Astrocyte (in vitro differentiated cells and primary cell): ENCODE data around the gene SLC26A2. TPM values are rescaled to one million over a fixed set of nuclear protein-coding genes. Genes with fewer than 3 reads are reported as not detected.

ENCODE experiments used
- DNase-seq: peaks from one replicate; pipeline ENCODE4 v3.0.0-alpha.2; 2010; ENCODE audit warnings: low read depth
- FAIRE-seq: peaks from 2 replicates; lab custom pipeline; 2011; peaks lifted over from hg19 to GRCh38; lab: Jason Lieb, UNC
- H2AFZ ChIP-seq: 2 replicates; pipeline ENCODE4 v1.6.0; 2012; ENCODE audit warnings: low read depth, low read length, inconsistent platforms
- H3K27ac ChIP-seq: 2 replicates; pipeline ENCODE4 v1.5.1; 2011; ENCODE audit warnings: low read depth, low read length, inconsistent platforms
- H3K27me3 ChIP-seq: 2 replicates; pipeline ENCODE4 v1.6.0; 2011; ENCODE audit warnings: low read length, inconsistent platforms; ENCODE audit not compliant: insufficient read depth
- H3K36me3 ChIP-seq: 2 replicates; pipeline ENCODE4 v1.5.1; 2011; ENCODE audit warnings: low read length, inconsistent platforms; ENCODE audit not compliant: insufficient read depth
- H3K4me1 ChIP-seq: 2 replicates; pipeline ENCODE4 v1.5.1; 2011; ENCODE audit warnings: low read length, inconsistent platforms; ENCODE audit not compliant: insufficient read depth
- H3K4me2 ChIP-seq: 2 replicates; pipeline ENCODE4 v1.6.0; 2012; ENCODE audit warnings: low read length, inconsistent platforms
- H3K4me3 ChIP-seq: 2 replicates; pipeline ENCODE4 v1.5.1; 2011; ENCODE audit warnings: low read depth, mild to moderate bottlenecking, low read length, inconsistent platforms; ENCODE audit not compliant: insufficient read depth
- H3K79me2 ChIP-seq: 2 replicates; pipeline ENCODE4 v1.6.0; 2012; ENCODE audit warnings: mild to moderate bottlenecking, low read length, inconsistent platforms; ENCODE audit not compliant: insufficient read depth
- H3K9ac ChIP-seq: 2 replicates; pipeline ENCODE4 v1.6.0; 2012; ENCODE audit warnings: mild to moderate bottlenecking, low read length, inconsistent platforms
- H3K9me3 ChIP-seq: 2 replicates; pipeline ENCODE4 v1.5.1; 2012; ENCODE audit warnings: low read depth, mild to moderate bottlenecking, low read length, inconsistent platforms; ENCODE audit not compliant: insufficient read depth
- H4K20me1 ChIP-seq: 2 replicates; pipeline ENCODE4 v1.6.0; 2012; ENCODE audit warnings: low read length, inconsistent platforms; ENCODE audit not compliant: insufficient read depth
- H3K27ac Mint-ChIP-seq: one replicate; pipeline ENCODE4 v1.8.0; 2021; ENCODE audit warnings: mild to moderate bottlenecking, mixed read lengths; ENCODE audit not compliant: unreplicated experiment
- H3K27me3 Mint-ChIP-seq: one replicate; pipeline ENCODE4 v1.8.0; 2021; ENCODE audit warnings: low read depth, mixed read lengths; ENCODE audit not compliant: unreplicated experiment
- H3K36me3 Mint-ChIP-seq: one replicate; pipeline ENCODE4 v1.8.0; 2021; ENCODE audit warnings: low read depth, mixed read lengths; ENCODE audit not compliant: unreplicated experiment
- H3K4me1 Mint-ChIP-seq: one replicate; pipeline ENCODE4 v1.8.0; 2021; ENCODE audit warnings: low read depth, mixed read lengths; ENCODE audit not compliant: unreplicated experiment
- H3K4me3 Mint-ChIP-seq: one replicate; pipeline ENCODE4 v1.8.0; 2021; ENCODE audit warnings: mild to moderate bottlenecking, moderate library complexity, mixed read lengths; ENCODE audit not compliant: unreplicated experiment
- H3K9me3 Mint-ChIP-seq: one replicate; pipeline ENCODE4 v1.8.0; 2021; ENCODE audit warnings: mild to moderate bottlenecking, mixed read lengths; ENCODE audit not compliant: unreplicated experiment
- CTCF ChIP-seq: IDR thresholded peaks from 2 replicates; pipeline ENCODE4 v1.5.1; 2011; ENCODE audit warnings: low read depth, mild to moderate bottlenecking, inconsistent platforms, low read length, moderate library complexity; ENCODE audit not compliant: insufficient read depth
- EZH2 ChIP-seq: IDR thresholded peaks from 2 replicates; pipeline ENCODE4 v1.6.1; 2012; ENCODE audit warnings: mild to moderate bottlenecking, low read length, inconsistent platforms; ENCODE audit not compliant: insufficient read depth
- total RNA-seq: library from RNA; stranded (reverse); gene quantifications from 2 replicates; pipeline ENCODE4 v1.2.1, GENCODE V29; 2021

The SLC26A2 gene
- total RNA-seq, 1 donor from 2014 or later: 19.8 TPM

- Histone ChIP-seq H3K9ac (no peak overlapping the region), H3K36me3 (no peaks in the 10 kb centered on the region), H3K27me3 (peaks cover 7% of the 10 kb centered on the region), H3K4me3 (no peak overlapping the region), H3K79me2 (no peaks in the 10 kb centered on the region), H3K4me1 (peaks cover 3% of the 10 kb centered on the region), H3K9me3 (no peaks in the 10 kb centered on the region), H3K27ac (no peak overlapping the region), H3K4me2 (no peak overlapping the region), H4K20me1 (no peaks in the 10 kb centered on the region), H2AFZ (no peak overlapping the region)
- no peak overlapping the region for H3K4me3 Mint-ChIP-seq
- H3K4me1 Mint-ChIP-seq: peaks cover 4% of the 10 kb centered on the region
- peaks cover 9% of the 10 kb centered on the region for H3K27me3 Mint-ChIP-seq
- TF ChIP-seq CTCF (no peak), EZH2 (no peak)
- H3K36me3 Mint-ChIP-seq: no peaks in the 10 kb centered on the region
- no peak for DNase-seq
- H3K27ac Mint-ChIP-seq: no peak overlapping the region
- no peak for FAIRE-seq
- H3K9me3 Mint-ChIP-seq: peaks cover 1% of the 10 kb centered on the region
Observed at GRCh38 chr5:149930749-149931574, 29.6 kb upstream of the SLC26A2 start.

GRCh38 chr5:149931992-149932436 is 28.5 kb upstream of the SLC26A2 start:
- Histone ChIP-seq H3K79me2 (no peaks in the 10 kb centered on the region), H3K9me3 (no peaks in the 10 kb centered on the region), H3K4me2 (peak overlapping the region; percentile 45), H4K20me1 (no peaks in the 10 kb centered on the region), H2AFZ (no peak overlapping the region), H3K4me3 (no peak overlapping the region), H3K9ac (no peak overlapping the region), H3K36me3 (no peaks in the 10 kb centered on the region), H3K27me3 (peaks cover 7% of the 10 kb centered on the region), H3K4me1 (peaks cover 7% of the 10 kb centered on the region), H3K27ac (no peak overlapping the region)
- Mint-ChIP-seq H3K27ac (no peak overlapping the region), H3K9me3 (peaks cover 2% of the 10 kb centered on the region), H3K4me1 (peaks cover 8% of the 10 kb centered on the region), H3K36me3 (no peaks in the 10 kb centered on the region), H3K4me3 (no peak overlapping the region), H3K27me3 (peaks cover 9% of the 10 kb centered on the region)
- TF ChIP-seq EZH2: no peak
- TF ChIP-seq CTCF: no peak
- FAIRE-seq (peak; percentile 52), DNase-seq (no peak)
